ENCODE data around the gene CPNE1.
"Not testable (repeated sequence)": the region's sequence is repeated elsewhere in the genome, so short reads cannot be mapped to it uniquely, and the experiment has no call there.

CPNE1 gene

DNA sequence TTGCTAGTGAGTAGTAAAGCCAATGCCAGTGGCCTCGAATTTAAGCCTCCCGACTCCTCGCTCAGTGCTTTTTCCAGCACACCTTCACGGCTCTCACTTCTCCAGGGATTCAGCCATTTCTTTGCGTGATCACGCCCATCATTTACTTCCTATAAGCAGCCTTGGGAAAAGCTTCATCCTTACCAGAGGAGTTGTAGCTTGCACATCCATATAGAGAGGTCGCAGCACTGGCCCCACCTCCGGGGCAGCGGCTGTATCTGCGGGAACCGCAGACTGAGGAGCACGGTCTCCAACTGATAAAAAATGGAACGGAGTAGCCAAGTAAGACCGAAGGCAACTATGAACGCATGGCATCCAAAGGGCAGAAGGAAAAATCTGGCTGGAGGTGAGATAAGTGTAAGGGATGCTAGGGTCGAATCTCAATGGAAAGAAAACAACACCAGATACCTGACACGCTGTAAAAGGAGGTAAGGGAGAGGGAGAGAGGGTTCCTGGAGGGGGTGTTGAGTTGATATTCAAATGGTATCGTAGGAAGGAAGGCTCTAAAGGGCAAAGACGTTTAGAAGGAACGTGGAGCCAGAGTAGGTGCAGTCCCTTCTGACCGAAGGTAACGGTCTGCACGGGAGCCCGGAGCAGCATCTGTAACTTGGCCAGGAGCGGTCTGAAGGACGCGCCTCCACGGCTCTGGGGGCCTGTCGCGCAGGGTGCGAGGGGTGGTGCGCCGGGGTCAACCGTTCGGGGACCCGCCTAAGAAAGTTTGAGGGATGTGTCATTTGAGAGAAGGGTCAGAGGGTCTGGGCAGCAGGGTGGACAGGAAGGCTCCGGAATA, 33.8 kb upstream of the CPNE1 start:
- FAIRE-seq (peak; percentile 63), DNase-seq (ENCODE audit: insufficient read length, low spot score) (no peak)

DNA sequence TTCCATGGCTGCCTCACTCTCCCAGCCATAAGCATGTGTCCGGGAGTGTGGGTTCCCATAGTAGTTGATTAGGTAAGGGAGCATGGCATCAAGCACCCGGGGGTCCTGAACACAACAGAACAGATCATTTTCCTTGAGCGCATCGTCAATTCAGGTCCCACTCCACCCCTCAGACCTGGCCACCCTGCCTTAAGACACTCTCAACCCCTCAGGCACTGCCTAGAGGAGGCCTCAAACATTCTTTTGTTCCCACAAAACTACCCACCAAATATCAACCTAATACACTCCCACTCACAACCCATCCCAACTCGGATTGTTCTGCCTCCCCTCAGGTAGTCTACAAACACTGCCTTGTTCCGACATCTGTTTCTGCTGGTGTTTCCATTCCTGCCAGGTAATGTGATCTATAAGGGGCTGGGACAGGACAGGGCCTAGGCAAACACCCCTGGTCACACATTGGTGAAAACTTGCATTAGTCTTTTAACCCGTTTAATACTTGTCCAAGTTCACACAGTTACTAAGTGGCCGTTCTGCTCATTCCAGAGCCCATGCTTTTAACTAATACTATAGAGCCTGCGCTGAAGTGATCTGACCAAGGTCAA, 33.1 kb upstream of the CPNE1 start:
- FAIRE-seq (no peak), DNase-seq (ENCODE audit: insufficient read length, low spot score) (no peak)

DNA sequence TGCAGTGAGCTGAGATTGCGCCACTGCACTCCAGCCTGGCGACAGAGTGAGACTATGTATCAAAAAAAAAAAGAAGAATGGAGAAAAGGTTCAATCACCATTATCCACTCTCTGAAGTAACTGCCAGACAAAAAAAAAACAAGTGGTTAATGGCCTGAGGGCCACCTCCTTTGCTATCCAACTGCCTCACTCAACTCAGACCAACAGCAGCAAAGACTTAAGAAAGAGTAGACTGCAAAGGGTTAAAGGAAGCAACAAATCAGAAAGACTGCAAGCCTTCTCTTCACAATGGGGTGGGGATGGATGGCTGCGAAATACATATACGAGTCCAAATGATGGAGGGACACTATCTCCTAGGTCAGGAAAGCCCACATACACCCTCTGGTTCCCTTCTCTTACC, 31.3 kb upstream of the CPNE1 start:
- DNase-seq (ENCODE audit: insufficient read length, low spot score), result no peak
- no peak for FAIRE-seq

DNA sequence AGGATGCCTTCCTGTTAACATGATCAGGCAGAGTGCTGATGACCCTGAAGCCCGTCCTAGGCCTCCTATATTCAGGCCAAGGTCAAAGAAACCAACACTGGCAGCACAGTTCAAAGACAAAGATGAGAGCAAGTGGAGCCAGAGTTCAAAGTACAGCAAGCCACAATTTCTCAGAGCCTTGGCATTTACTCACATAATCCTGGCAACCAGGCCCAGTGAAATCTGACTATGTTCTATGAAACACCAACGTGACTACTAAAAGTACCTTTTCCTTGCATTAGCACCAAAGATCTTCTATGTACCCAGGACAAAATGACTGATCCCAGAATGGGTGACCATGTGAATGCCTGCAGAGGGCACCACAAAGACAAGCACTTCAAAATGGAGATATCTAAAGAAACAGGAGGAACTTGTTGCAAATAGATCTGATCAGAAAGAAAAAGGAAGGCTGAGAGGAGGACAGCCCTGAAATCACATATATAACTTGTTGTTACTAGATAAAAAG, 30.6 kb upstream of the CPNE1 start:
- DNase-seq (ENCODE audit: insufficient read length, low spot score) (no peak), FAIRE-seq (no peak)

DNA sequence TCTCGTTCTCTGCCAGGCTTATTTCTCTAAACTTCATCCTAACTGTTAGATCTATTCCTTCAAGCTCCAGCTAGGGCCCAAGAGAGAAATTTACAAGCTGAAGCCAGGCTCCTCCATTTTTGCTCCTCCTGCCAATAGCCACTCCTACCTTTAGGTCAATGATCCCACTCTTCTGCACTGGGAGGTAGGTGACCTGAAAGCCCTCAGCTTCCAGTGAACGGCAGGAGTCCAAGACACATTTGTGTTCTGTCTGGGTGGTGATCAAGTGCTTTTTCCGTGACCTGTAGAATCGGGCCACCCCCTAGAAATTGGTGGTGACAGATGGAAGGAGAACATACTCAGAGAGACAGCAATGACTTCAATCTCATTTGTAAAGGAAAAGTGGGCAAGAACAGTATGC, 25.6 kb upstream of the CPNE1 start:
- no peak for FAIRE-seq
- DNase-seq (ENCODE audit: insufficient read length, low spot score), result no peak

DNA sequence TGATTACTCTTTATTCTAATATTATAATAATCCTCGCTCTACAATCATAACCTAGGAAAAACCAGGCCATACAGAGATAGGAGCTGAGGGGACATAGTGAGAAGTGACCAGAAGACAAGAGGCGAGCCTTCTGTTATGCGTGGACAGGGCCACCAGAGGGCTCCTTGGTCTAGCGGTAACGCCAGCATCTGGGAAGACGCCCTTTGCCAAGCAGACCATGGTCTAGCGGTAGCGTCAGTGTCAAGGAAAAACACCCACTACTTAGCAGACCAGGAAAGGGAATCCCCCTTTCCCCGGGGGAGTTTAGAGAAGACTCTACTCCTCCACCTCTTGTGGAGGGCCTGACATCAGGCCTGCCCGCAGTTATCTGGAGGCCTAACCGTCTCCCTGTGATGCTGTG, 22.2 kb upstream of the CPNE1 start:
- not testable (repeated sequence) for FAIRE-seq; DNase-seq (ENCODE audit: insufficient read length, low spot score)

DNA sequence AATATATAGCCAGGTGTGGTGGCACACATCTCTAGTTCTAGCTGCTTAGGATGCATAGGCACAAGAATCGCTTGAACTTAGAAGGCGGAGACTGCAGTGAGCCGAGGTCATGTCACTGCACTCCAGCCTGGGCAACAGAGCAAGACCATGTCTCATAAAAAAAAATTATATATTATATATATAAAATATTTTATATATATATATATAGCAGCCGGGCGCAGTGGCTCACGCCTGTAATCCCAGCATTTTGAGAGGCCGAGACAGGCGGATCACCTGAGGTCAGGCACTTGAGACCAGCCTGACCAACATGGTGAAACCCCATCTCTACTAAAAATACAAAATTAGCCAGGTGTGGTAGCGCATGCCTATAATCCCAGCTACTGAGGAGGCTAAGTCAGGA, 20.7 kb upstream of the CPNE1 start:
- DNase-seq (ENCODE audit: insufficient read length, low spot score); FAIRE-seq: not testable (repeated sequence)

DNA sequence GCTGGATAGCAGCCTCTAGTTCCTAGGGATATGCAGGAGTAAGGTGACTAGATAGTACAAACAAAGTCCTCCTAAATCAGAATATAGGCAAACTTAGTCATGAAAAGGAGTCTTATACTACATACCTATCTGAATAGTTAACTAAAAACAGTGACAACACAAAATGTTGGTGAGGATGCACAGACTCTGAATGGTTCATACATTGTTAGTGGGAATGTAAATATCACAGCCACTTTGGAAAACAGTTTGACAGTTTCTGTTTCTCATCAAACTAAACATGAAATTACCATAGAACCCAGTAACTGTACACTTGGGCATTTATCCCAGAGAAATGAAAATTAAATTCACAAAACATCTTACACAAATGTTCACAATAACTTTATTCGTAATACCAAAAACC, 17.3 kb upstream of the CPNE1 start:
- DNase-seq (ENCODE audit: insufficient read length, low spot score) (no peak), FAIRE-seq (no peak)

DNA sequence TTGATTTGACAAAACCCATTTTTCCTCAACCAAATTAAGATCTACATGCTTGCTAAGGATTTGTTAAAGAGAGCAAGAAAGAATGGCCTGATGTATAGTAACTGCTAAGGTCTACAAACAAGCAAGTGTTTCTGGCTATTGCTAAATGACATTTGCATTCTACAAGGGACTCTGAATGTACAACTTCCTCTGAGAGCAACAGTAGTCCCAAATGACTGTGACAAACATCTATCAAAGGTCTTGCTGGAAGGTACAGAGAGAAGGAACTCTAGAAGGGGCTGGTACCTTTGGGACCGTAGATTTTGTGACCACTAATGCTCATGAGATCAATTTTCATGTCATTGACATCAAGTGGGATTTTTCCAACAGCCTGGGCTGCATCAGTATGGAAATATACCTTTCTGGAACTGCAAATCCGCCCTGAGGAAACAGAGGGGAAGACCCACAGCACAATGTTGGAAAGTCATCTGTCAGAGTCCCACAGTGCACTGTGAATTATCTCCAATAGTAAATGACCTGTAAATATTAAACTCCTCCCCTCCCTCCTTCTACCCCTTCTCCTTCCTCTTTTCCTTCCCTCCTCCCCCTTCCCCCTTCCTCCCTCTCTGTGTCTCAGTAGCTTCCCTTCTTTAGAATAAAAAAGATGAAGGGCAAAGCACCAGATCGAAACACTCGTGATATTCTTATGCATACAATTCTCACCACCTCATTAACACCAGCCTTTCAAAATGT, 15.9 kb upstream of the CPNE1 start:
- DNase-seq (ENCODE audit: insufficient read length, low spot score) (no peak), FAIRE-seq (no peak)

DNA sequence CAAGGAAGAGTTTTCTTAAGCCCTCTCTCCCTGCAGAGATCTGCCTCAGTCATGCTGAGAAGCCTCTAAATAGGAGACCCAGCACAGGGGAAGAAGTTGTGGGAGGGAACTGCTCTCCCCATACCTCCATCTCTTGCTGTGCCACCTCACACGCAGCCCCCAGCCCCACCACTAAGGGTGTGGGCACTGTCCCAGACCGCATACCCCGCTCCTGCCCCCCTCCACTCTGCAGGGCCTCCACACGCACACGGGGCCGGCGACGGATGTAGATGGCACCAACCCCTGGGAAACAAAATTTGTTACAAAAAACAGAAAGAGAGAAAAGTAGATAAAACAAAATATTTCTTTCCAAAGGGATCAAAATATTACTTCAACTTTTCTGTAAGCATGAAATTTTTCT, 10.2 kb upstream of the CPNE1 start:
- FAIRE-seq (no peak), DNase-seq (ENCODE audit: insufficient read length, low spot score) (no peak)

DNA sequence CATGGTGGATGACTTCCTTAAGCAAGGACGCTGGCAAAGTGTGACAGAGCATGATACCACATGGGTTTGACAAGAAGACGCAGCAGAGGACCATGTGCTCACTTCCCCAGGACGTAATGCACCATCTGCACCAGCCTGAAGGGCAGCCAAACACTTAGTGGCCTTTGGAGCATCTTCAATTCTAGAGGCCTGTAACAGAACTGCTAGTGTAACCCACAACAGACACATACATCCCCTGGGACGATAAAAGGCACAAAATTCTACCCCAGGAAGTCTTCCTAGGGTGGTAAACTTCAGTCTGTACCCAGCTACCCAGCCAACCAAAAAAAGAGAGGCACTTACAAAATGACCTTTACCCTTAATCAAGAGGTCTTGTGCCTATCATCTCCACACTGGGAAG, 9.2 kb upstream of the CPNE1 start:
- no peak for FAIRE-seq

DNA sequence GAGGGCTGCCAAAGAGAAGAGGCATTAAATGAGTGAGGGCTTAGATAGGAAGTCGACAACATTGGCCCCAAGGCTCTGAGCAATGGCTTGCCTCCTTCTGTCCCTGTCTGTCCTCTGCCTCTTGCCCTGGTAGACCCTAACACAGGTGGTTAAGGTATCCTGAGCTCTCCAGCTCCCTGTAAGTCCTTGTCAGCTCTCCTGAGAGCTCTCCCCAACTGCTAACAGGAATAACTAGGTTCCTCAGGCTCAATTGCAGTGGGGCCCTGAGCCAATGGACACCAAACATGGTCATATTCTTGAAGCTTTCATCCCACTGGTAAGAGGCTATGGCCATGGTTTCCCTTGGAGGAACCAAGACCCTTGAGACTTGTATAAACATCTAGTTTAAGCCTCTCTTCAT, 5.0 kb upstream of the CPNE1 start:
- FAIRE-seq (no peak), DNase-seq (ENCODE audit: insufficient read length, low spot score) (no peak)

More for the DNA sequence above, 9.2 kb upstream of the CPNE1 start:
- DNase-seq (ENCODE audit: insufficient read length, low spot score), result no peak

DNA sequence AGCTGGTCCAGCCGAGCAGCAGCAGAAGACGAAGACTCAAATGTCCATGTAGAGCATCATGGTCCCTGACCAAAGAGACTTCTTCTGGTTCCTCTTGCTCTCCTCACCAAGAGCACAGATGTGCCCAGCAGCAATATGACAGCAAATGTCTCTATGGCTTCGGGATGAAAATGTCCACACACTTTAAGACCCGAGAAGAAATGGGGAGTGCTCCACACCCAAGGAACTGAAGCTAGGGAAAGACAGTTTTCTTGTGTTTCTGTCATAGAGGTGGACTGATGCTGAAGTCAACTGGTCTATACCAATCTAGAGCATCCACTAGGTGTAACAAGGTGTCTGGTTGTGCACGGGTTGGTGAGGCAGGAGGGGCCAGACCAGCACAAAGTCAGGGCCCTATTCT, 4.5 kb upstream of the CPNE1 start:
- DNase-seq (ENCODE audit: insufficient read length, low spot score) (no peak), FAIRE-seq (no peak)

DNA sequence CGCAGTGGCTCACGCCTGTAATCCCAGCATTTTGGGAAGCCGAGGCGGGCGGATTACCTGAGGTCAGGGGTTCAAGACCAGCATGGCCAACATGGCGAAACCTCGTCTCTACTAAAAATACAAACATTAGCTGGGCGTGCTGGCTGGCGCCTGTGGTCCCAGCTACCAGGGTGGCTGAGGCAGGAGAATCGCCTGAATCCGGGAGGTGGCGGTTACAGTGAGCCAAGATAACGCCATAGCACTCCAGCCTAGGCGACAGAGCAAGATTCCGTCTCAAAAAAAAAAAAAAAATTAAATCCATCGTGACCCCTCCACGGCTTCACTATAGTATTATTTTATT, 1.2 kb upstream of the CPNE1 start:
- no peak for FAIRE-seq
- no peak for DNase-seq (ENCODE audit: insufficient read length, low spot score)

DNA sequence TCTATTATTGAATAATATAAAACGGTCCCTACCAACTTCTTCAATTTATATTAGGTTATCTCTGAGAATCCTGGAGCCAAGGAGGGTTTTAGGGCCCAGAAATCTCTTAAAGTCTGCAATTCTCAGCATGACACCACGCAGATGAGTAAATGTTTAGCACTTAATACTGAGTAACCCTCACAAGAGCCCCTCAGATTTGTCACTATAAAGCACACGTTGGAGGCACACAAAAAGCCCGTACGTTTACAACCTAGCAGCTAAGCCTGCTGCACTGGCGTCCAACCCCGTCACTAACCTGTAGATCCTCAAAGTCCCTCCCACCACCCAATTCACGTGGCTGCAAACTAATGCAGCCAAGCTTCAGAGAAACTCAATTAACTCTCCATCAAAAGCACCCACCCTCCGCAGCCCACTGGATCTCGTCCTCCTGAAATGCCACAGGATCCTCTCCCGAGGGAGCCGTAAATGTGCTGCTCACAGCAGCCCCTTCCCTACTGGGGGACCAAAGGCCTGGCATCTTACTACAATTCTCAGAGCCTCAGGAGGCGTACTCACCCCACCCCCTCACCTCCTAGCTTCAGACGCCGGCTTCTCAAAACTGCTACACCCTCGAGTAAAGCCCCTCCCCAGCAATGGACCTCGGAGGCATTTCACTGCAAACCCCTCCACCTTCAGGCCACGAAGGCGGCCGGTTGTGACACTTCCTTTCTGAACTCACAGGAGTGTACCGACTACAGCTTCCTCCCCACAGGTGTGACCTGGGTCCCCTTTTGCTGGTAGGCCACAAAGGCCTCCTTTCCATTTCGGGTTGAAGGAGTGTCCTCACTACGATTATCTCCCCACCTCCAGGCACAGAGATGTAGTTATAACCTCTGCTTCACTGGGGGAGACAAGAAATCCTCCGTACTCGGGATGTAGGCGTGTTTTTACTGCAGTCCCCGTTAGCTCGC, 909 bp downstream of the CPNE1 start:
- DNase-seq (ENCODE audit: insufficient read length, low spot score), result peak; percentile 34
- FAIRE-seq, result peak; percentile 75

DNA sequence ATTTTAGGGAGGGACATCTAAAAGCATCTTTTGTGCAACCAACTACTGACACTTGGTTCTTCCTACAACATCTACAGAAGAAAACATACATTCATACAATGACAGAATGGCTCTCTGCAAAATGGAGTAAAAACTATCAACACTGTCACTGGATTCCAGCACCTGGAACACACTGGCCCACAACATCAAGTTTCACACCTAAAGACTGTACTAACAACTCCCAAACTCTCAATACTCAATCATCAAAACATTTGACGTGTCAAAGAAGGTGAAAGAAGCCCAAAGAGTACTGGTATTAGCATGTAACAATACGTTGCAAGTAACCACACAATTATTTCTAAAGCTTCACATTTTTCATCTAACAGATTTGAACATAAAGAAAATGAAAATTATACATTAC, 2.1 kb downstream of the CPNE1 start:
- FAIRE-seq (peak; percentile 18), DNase-seq (ENCODE audit: insufficient read length, low spot score) (no peak)

DNA sequence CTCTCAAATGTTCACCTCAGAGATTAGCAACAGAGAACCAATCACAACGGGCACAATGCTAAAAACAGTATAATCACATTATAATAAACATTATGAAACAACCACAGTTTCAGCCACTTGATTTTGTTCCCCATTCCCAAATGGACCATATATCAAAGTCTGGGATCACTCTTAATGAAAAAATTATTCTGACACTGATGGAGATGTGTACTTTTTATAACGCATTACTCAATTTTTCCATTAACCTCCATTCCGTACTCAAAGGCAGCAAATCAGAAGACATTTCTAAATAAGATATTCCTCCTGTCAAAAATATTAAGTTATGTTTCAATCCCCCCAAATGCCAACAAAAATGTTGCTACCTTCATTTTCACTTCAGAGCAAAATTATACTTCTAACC, 2.8 kb downstream of the CPNE1 start:
- FAIRE-seq (no peak), DNase-seq (ENCODE audit: insufficient read length, low spot score) (no peak)

DNA sequence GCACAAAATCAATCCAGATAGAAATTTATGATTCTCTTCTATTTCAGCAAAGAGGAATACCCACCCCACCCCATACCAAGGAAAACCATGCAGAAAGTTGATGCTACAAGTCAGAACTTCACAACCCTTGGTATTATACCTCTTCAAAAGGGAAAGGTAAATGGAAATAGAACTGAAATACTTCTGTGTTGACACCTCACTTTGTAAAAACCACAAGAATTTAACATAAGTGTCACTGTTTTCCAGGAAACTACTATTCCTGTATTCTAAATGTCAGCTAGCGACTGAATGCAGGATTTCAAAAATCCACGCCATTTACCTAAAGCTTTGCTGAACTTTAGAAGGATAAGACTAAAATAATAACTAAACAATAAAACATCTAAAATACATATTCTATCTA, 3.6 kb downstream of the CPNE1 start:
- DNase-seq (ENCODE audit: insufficient read length, low spot score), result no peak
- peak; percentile 39 for FAIRE-seq

DNA sequence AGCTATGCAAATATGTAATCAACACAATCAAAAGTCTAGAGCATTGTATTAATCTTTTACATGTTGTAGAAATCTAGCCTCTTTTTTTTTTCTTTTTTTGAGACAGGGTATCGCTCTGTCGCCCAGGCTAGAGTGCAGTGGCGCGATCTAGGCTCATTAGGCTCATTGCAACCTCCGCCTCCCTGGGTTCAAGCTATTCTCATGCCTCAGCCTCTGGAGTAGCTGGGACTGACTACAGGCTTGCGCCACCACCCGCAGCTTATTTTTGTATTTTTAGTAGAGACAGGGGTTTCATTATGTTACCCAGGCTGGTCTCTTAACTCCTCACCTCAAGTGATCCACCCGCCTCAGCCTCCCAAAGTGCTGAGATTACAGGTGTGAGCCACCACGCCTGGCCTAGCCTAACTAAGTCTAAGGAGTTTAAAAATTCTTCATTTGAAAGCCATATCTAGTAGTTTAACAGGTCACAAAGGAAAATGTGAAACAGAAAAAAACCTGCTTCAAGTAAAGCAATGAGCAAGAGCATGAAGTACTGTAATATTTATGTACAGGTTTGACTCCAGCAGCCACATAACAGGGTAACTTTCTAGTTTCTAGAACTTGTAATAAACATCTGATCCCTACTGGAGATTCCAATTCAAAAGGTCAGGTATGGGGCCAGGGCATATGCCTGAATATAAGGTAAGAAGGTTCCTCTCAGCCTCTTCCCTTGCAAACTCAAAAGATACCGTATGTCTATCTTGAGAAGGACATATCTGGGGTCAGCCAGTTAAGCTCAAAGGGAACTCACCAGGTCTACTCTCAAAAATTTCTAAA, 4.4 kb downstream of the CPNE1 start:
- DNase-seq (ENCODE audit: insufficient read length, low spot score) (no peak), FAIRE-seq (no peak)

DNA sequence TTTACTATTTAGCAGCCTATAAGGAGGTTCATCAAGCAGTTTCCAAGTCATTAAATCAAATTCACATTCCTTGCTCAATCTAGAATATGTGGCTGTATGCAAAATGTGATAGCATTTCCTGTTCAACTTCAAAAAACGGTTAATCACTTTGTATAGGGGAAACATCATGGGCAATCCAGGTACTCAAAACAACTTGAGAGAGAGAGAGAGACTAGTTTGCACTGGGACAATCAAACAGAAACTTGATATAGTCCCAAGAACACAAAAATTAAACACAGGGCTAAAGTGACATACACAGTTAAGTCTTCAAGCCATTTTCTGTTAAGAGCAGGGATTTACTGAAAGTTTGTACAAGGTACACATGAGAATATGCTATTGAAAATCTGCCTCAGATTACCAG, 7.4 kb downstream of the CPNE1 start:
- no peak for FAIRE-seq
- no peak for DNase-seq (ENCODE audit: insufficient read length, low spot score)
